Calu3 (cell line): ENCODE measurements around the gene ZCCHC3. TPM values are rescaled to one million over a fixed set of nuclear protein-coding genes. Genes with fewer than 3 reads are reported as not detected.

Experiments
- BruUV-seq: library from RNA; stranded (reverse); fragments of 400-500 nt; replicated peaks from 2 replicates; lab custom pipeline; 2021; lab: Mats Ljungman, UMichigan
- CTCF ChIA-PET: fragments of 300-600 bp; sonication (Branson Sonifier 250); formaldehyde crosslinking; loops from one replicate; lab custom pipeline; 2022; ENCODE audit warnings: antibody characterized with exemption; lab: Charles Lee
- DNase-seq: peaks from one replicate; pipeline ENCODE4 v3.0.0; 2022
- H3K27ac Mint-ChIP-seq: one replicate; pipeline ENCODE4 v1.8.0; 2022; ENCODE audit warnings: mixed read lengths; ENCODE audit not compliant: unreplicated experiment
- H3K27me3 Mint-ChIP-seq: one replicate; pipeline ENCODE4 v1.8.0; 2022; ENCODE audit warnings: mixed read lengths; ENCODE audit not compliant: unreplicated experiment
- H3K36me3 Mint-ChIP-seq: one replicate; pipeline ENCODE4 v1.8.0; 2022; ENCODE audit warnings: mild to moderate bottlenecking, moderate library complexity, mixed read lengths; ENCODE audit not compliant: insufficient read depth, unreplicated experiment
- H3K4me1 Mint-ChIP-seq: one replicate; pipeline ENCODE4 v1.8.0; 2022; ENCODE audit warnings: mild to moderate bottlenecking, low read depth, mixed read lengths; ENCODE audit not compliant: unreplicated experiment
- H3K4me3 Mint-ChIP-seq: one replicate; pipeline ENCODE4 v1.8.0; 2022; ENCODE audit warnings: mild to moderate bottlenecking, low read depth, moderate library complexity, mixed read lengths; ENCODE audit not compliant: unreplicated experiment
- H3K9me3 Mint-ChIP-seq: one replicate; pipeline ENCODE4 v1.8.0; 2022; ENCODE audit warnings: low read depth, mixed read lengths; ENCODE audit not compliant: unreplicated experiment
- intact Hi-C: fragments of 100-400 bp; cut with micrococcal nuclease; formaldehyde crosslinking; loops from one replicate; pipeline ENCODE4 v1.10.0; 2022; ENCODE audit not compliant: unreplicated experiment
- total RNA-seq: library from RNA; stranded (reverse); gene quantifications from 2 replicates; pipeline ENCODE4 v1.2.3, GENCODE V29; 2022
- TF ChIP-seq, protein P1 (sequence below): fragments of 200-600 bp; IDR thresholded peaks from one replicate; pipeline ENCODE4 v1.8.0; 2022; ENCODE audit warnings: antibody characterized with exemption; ENCODE audit not compliant: unreplicated experiment

The ZCCHC3 gene
- total RNA-seq, 1 experiment from 2014 or later: 10.9 TPM

- Mint-ChIP-seq H3K27ac (no peak overlapping the region), H3K4me1 (peaks cover 21% of the 10 kb centered on the region)
- CTCF ChIA-PET: interaction anchor here (0.5 kb wide), 1 partner anchor 23 kb away, joined by 6 read pairs; no protein-coding TSS in a partner anchor
These were observed 51.8 kb downstream of the ZCCHC3 start for GRCh38 chr20:348972-349841.

More at GRCh38 chr20:348972-349841, 51.8 kb downstream of the ZCCHC3 start:
- intact Hi-C loops: no loop called here
- Mint-ChIP-seq H3K9me3 (peaks cover 2% of the 10 kb centered on the region), H3K36me3 (peaks cover 22% of the 10 kb centered on the region), H3K4me3 (no peak overlapping the region), H3K27me3 (no peaks in the 10 kb centered on the region)
- TF ChIP-seq, protein P1, sequence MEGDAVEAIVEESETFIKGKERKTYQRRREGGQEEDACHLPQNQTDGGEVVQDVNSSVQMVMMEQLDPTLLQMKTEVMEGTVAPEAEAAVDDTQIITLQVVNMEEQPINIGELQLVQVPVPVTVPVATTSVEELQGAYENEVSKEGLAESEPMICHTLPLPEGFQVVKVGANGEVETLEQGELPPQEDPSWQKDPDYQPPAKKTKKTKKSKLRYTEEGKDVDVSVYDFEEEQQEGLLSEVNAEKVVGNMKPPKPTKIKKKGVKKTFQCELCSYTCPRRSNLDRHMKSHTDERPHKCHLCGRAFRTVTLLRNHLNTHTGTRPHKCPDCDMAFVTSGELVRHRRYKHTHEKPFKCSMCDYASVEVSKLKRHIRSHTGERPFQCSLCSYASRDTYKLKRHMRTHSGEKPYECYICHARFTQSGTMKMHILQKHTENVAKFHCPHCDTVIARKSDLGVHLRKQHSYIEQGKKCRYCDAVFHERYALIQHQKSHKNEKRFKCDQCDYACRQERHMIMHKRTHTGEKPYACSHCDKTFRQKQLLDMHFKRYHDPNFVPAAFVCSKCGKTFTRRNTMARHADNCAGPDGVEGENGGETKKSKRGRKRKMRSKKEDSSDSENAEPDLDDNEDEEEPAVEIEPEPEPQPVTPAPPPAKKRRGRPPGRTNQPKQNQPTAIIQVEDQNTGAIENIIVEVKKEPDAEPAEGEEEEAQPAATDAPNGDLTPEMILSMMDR: no peak
- BruUV-seq: no TSS peak
- no peak for DNase-seq

Other genes with a start within 250 kb of the ZCCHC3 start
- gene DEFB125, start 209.9 kb upstream of the ZCCHC3 start, total RNA-seq: not detected in 2 replicates
- gene DEFB126, start 155.0 kb upstream of the ZCCHC3 start, total RNA-seq: not detected in 2 replicates
- gene DEFB127, start 140.1 kb upstream of the ZCCHC3 start, total RNA-seq: not detected in 2 replicates
- not detected in 2 replicates for gene DEFB128, start 107.9 kb upstream of the ZCCHC3 start, total RNA-seq
- gene DEFB129, start 70.3 kb upstream of the ZCCHC3 start, total RNA-seq: not detected in 2 replicates
- not detected in 2 replicates for gene DEFB132, start 39.8 kb upstream of the ZCCHC3 start, total RNA-seq
- 7.3 and 8.8 TPM in 2 replicates for gene C20orf96, start 6.8 kb upstream of the ZCCHC3 start, total RNA-seq
- gene SOX12, start 28.0 kb downstream of the ZCCHC3 start, total RNA-seq: 13.6 and 14.5 TPM in 2 replicates
- gene NRSN2, start 49.5 kb downstream of the ZCCHC3 start, total RNA-seq: 0.42 and 0.51 TPM in 2 replicates
- 47.2 and 53.0 TPM in 2 replicates for gene TRIB3, start 83.2 kb downstream of the ZCCHC3 start, total RNA-seq
- 142 and 144 TPM in 2 replicates for gene RBCK1, start 110.7 kb downstream of the ZCCHC3 start, total RNA-seq
- 15.0 and 18.7 TPM in 2 replicates for gene TBC1D20, start 165.0 kb downstream of the ZCCHC3 start, total RNA-seq
- gene CSNK2A1, start 246.2 kb downstream of the ZCCHC3 start, total RNA-seq: 110 and 113 TPM in 2 replicates